ENCODE data around the gene BTBD9.

The BTBD9 gene

GRCh38 chr6:38366234-38366633 is 273.5 kb downstream of the BTBD9 start:
- no peak overlapping the region for H3K27ac ChIP-seq
- no peak overlapping the region for H3K9ac ChIP-seq
- H3K4me3 ChIP-seq (ENCODE audit: low read depth, low read length) = no peak overlapping the region
- no peak overlapping the region for H3K4me2 ChIP-seq (ENCODE audit: low read length)
- no peaks in the 10 kb centered on the region for H3K27me3 ChIP-seq (ENCODE audit: control insufficient read depth, insufficient read depth, low read length)
- H3K36me3 ChIP-seq (ENCODE audit: control insufficient read depth, insufficient read depth, low read length) = no peaks in the 10 kb centered on the region
- peaks cover 12% of the 10 kb centered on the region for H3K4me1 ChIP-seq
- no peaks in the 10 kb centered on the region for H3K79me2 ChIP-seq
- TF ChIP-seq CTCF (IDR thresholded peaks at IDR 0.05) = no peak
- no peak overlapping the region for H2AFZ ChIP-seq
- H3K9me3 ChIP-seq (ENCODE audit: control insufficient read depth, low read length) = no peaks in the 10 kb centered on the region

GRCh38 chr6:38364775-38365174 is 275.0 kb downstream of the BTBD9 start:
- no peaks in the 10 kb centered on the region for H3K9me3 ChIP-seq (ENCODE audit: control insufficient read depth, low read length)
- H3K27me3 ChIP-seq (ENCODE audit: control insufficient read depth, insufficient read depth, low read length) = no peaks in the 10 kb centered on the region
- no peak overlapping the region for H3K4me2 ChIP-seq (ENCODE audit: low read length)
- no peak for TF ChIP-seq CTCF (IDR thresholded peaks at IDR 0.05)
- no peaks in the 10 kb centered on the region for H3K4me1 ChIP-seq
- no peak overlapping the region for H3K9ac ChIP-seq
- no peaks in the 10 kb centered on the region for H3K36me3 ChIP-seq (ENCODE audit: control insufficient read depth, insufficient read depth, low read length)
- no peak overlapping the region for H3K27ac ChIP-seq
- H2AFZ ChIP-seq = no peak overlapping the region
- no peak overlapping the region for H3K4me3 ChIP-seq (ENCODE audit: low read depth, low read length)
- no peaks in the 10 kb centered on the region for H3K79me2 ChIP-seq

GRCh38 chr6:38364127-38364526 is 275.6 kb downstream of the BTBD9 start:
- Histone ChIP-seq H3K4me1 (no peaks in the 10 kb centered on the region), H3K36me3 (ENCODE audit: control insufficient read depth, insufficient read depth, low read length) (no peaks in the 10 kb centered on the region), H3K9ac (no peak overlapping the region), H2AFZ (no peak overlapping the region), H3K9me3 (ENCODE audit: control insufficient read depth, low read length) (no peaks in the 10 kb centered on the region), H3K79me2 (no peaks in the 10 kb centered on the region), H3K4me2 (ENCODE audit: low read length) (no peak overlapping the region), H3K27me3 (ENCODE audit: control insufficient read depth, insufficient read depth, low read length) (no peaks in the 10 kb centered on the region), H3K4me3 (ENCODE audit: low read depth, low read length) (no peak overlapping the region), H3K27ac (no peak overlapping the region)
- TF ChIP-seq CTCF (IDR thresholded peaks at IDR 0.05) = no peak

GRCh38 chr6:38355519-38355918 is 284.2 kb downstream of the BTBD9 start:
- Histone ChIP-seq H3K4me1 (no peaks in the 10 kb centered on the region), H3K27ac (no peak overlapping the region), H3K4me2 (ENCODE audit: low read length) (no peak overlapping the region), H3K9me3 (ENCODE audit: control insufficient read depth, low read length) (no peaks in the 10 kb centered on the region), H3K79me2 (no peaks in the 10 kb centered on the region), H3K4me3 (ENCODE audit: low read depth, low read length) (no peak overlapping the region), H3K9ac (no peak overlapping the region), H2AFZ (no peak overlapping the region), H3K36me3 (ENCODE audit: control insufficient read depth, insufficient read depth, low read length) (no peaks in the 10 kb centered on the region), H3K27me3 (ENCODE audit: control insufficient read depth, insufficient read depth, low read length) (no peaks in the 10 kb centered on the region)
- no peak for TF ChIP-seq CTCF (IDR thresholded peaks at IDR 0.05)

- Histone ChIP-seq H3K79me2 (no peaks in the 10 kb centered on the region), H3K27me3 (ENCODE audit: control insufficient read depth, insufficient read depth, low read length) (no peaks in the 10 kb centered on the region), H3K27ac (no peak overlapping the region), H2AFZ (no peak overlapping the region), H3K4me1 (no peaks in the 10 kb centered on the region), H3K4me3 (ENCODE audit: low read depth, low read length) (no peak overlapping the region), H3K36me3 (ENCODE audit: control insufficient read depth, insufficient read depth, low read length) (no peaks in the 10 kb centered on the region), H3K4me2 (ENCODE audit: low read length) (no peak overlapping the region), H3K9me3 (ENCODE audit: control insufficient read depth, low read length) (no peaks in the 10 kb centered on the region), H3K9ac (no peak overlapping the region)
- TF ChIP-seq CTCF (IDR thresholded peaks at IDR 0.05) = no peak
Observed at GRCh38 chr6:38354905-38355304, 284.8 kb downstream of the BTBD9 start.

Data from parathyroid adenoma (tissue), 2 donors.